A673 (cell line): ENCODE results near the gene CTTNBP2NL. TPM values are rescaled to one million over a fixed set of nuclear protein-coding genes. Genes with fewer than 3 reads are reported as not detected.

ENCODE experiments used
- BruUV-seq: library from RNA; stranded (reverse); fragments of 400-500 nt; replicated peaks from 2 replicates; lab custom pipeline; 2021; lab: Mats Ljungman, UMichigan
- CTCF ChIA-PET: fragments of 300-600 bp; sonication (Branson Sonifier 250); formaldehyde crosslinking; loops from one replicate; lab custom pipeline; 2022; ENCODE audit warnings: antibody characterized with exemption; lab: Charles Lee
- POLR2A ChIA-PET: fragments of 300-600 bp; sonication (Branson Sonifier 250); formaldehyde crosslinking; loops from one replicate; lab custom pipeline; 2022; ENCODE audit warnings: antibody characterized with exemption; ENCODE audit not compliant: low non-redundant PET; lab: Charles Lee
- DNase-seq: peaks from one replicate; pipeline ENCODE4 v3.0.0-alpha.2; 2015; ENCODE audit warnings: low spot score
- H3K27ac ChIP-seq: fragments of 200-600 bp; sonication (generic); 2 replicates; pipeline ENCODE4 v1.5.1; 2016; ENCODE audit warnings: mixed run types, low read depth, mild to moderate bottlenecking, mixed read lengths, antibody characterized with exemption, low read length; ENCODE audit not compliant: poor library complexity, severe bottlenecking
- H3K27me3 ChIP-seq: fragments of 200-600 bp; sonication (generic); replicated peaks from 2 replicates; pipeline ENCODE4 v1.6.1; 2017; ENCODE audit warnings: mixed run types, low read depth, mild to moderate bottlenecking, mixed read lengths, antibody characterized with exemption, low read length; ENCODE audit not compliant: insufficient read depth, poor library complexity
- H3K36me3 ChIP-seq: fragments of 200-600 bp; sonication (generic); 2 replicates; pipeline ENCODE4 v1.6.1; 2016; ENCODE audit warnings: mixed run types, mild to moderate bottlenecking, mixed read lengths, antibody characterized with exemption, low read length; ENCODE audit not compliant: insufficient read depth, poor library complexity, severe bottlenecking
- H3K4me1 ChIP-seq: fragments of 200-600 bp; sonication (generic); 2 replicates; pipeline ENCODE4 v1.6.1; 2017; ENCODE audit warnings: mixed run types, mild to moderate bottlenecking, mixed read lengths, antibody characterized with exemption, low read length; ENCODE audit not compliant: insufficient read depth, poor library complexity, severe bottlenecking
- H3K4me3 ChIP-seq: fragments of 200-600 bp; sonication (generic); 2 replicates; pipeline ENCODE4 v1.5.1; 2016; ENCODE audit warnings: low read depth, mixed run types, mild to moderate bottlenecking, mixed read lengths, low read length; ENCODE audit not compliant: poor library complexity, severe bottlenecking
- H3K9me3 ChIP-seq: fragments of 200-600 bp; sonication (generic); 2 replicates; pipeline ENCODE4 v1.6.1; 2016; ENCODE audit warnings: mixed run types, low read depth, mild to moderate bottlenecking, mixed read lengths, antibody characterized with exemption, low read length; ENCODE audit not compliant: poor library complexity, severe bottlenecking
- EZH2 ChIP-seq: fragments of 200-600 bp; sonication (generic); IDR thresholded peaks from 2 replicates; pipeline ENCODE4 v1.6.1; 2017; ENCODE audit warnings: borderline replicate concordance, low read depth, mild to moderate bottlenecking, mixed read lengths, antibody characterized with exemption, low read length; ENCODE audit not compliant: poor library complexity, severe bottlenecking
- intact Hi-C: fragments of 100-400 bp; cut with micrococcal nuclease; formaldehyde crosslinking; loops from one replicate; pipeline ENCODE4 v1.10.0; 2022; ENCODE audit not compliant: unreplicated experiment
- total RNA-seq: library from RNA; stranded (reverse); gene quantifications from 2 replicates; pipeline ENCODE4 v1.2.3, GENCODE V29; 2021
- TF ChIP-seq, protein P1 (sequence below): fragments of 300-800, 200-600 bp; sonication (generic); conservative IDR thresholded peaks from 2 replicates; pipeline ENCODE4 v1.5.1; 2017; ENCODE audit warnings: low read depth, mild to moderate bottlenecking, antibody characterized with exemption, low read length, moderate library complexity, mixed read lengths

Gene CTTNBP2NL
- total RNA-seq, 1 experiment from 2014 or later: 32.7 TPM

DNA sequence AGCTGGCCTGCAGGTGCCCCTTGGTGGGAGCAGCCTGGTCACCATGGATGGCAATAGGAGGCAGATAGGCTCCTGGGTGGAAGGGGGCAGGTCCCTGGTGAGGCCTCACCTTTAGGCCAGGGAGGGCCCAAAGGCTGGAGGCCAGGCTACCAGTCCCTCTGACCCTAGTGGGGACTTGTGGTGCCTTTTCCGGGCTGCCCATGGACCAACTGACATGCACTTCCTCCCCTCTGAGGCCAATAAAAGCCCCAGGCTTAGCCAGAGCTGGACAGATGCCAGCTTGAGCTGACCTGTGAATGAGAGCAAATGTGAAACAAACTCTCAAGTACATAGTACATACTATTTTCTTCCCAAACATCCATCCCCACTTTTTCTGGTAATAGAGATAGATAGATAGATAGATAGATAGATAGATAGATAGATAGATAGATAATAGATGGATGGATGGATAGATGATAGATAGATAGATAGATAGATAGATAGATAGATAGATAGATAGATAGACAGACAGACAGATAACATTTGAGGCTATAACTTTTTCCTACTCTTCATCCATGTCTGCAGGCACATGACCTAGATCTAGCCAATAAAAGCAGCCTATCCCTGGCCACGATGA, 9.2 kb upstream of the CTTNBP2NL start:
- DNase-seq: no peak
- Histone ChIP-seq H3K9me3 (no peaks in the 10 kb centered on the region), H3K4me1 (peaks cover 6% of the 10 kb centered on the region), H3K27ac (no peak overlapping the region), H3K4me3 (no peak overlapping the region), H3K27me3 (no peaks in the 10 kb centered on the region), H3K36me3 (no peaks in the 10 kb centered on the region)
- ChIA-PET CTCF (no interaction called here), POLR2A (interaction anchor here (0.6 kb wide), 1 partner anchor 323 kb away, joined by 4 read pairs; no protein-coding TSS in a partner anchor)
- intact Hi-C loops: no loop called here
- TF ChIP-seq, protein P1, sequence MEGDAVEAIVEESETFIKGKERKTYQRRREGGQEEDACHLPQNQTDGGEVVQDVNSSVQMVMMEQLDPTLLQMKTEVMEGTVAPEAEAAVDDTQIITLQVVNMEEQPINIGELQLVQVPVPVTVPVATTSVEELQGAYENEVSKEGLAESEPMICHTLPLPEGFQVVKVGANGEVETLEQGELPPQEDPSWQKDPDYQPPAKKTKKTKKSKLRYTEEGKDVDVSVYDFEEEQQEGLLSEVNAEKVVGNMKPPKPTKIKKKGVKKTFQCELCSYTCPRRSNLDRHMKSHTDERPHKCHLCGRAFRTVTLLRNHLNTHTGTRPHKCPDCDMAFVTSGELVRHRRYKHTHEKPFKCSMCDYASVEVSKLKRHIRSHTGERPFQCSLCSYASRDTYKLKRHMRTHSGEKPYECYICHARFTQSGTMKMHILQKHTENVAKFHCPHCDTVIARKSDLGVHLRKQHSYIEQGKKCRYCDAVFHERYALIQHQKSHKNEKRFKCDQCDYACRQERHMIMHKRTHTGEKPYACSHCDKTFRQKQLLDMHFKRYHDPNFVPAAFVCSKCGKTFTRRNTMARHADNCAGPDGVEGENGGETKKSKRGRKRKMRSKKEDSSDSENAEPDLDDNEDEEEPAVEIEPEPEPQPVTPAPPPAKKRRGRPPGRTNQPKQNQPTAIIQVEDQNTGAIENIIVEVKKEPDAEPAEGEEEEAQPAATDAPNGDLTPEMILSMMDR: no peak
- TF ChIP-seq EZH2: no peak
- no TSS peak for BruUV-seq

DNA sequence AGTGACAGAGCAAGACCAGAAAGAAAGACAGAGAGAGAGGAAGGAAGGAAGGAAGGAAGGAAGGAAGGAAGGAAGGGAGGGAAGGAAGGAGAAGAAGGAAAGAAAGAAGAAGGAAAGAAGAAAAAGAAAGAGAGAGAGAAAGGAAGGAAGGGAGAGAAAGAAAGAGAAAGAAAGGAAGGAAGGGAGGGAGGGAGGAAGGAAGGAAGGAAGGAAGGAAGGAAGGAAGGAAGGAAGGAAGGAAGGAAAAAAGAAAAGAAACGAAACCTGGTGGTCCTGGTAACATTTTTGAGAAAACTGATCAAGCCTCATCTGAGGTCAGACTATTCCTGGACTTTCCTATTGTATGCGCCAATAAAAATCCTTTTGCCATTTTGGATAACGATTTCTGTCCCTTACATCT, 8.2 kb upstream of the CTTNBP2NL start:
- no peaks in the 10 kb centered on the region for H3K36me3 ChIP-seq
- no TSS peak for BruUV-seq
- H3K27me3 ChIP-seq: no peaks in the 10 kb centered on the region
- peak; percentile 43 for DNase-seq
- H3K9me3 ChIP-seq: no peaks in the 10 kb centered on the region
- POLR2A ChIA-PET: interaction anchor here (0.6 kb wide), 1 partner anchor 322 kb away, joined by 4 read pairs; no protein-coding TSS in a partner anchor
- CTCF ChIA-PET: no interaction called here
- H3K27ac ChIP-seq: no peak overlapping the region
- H3K4me3 ChIP-seq: no peak overlapping the region
- H3K4me1 ChIP-seq: peaks cover 6% of the 10 kb centered on the region
- TF ChIP-seq, protein P1: no peak
- no peak for TF ChIP-seq EZH2
- intact Hi-C loops: no loop called here

DNA sequence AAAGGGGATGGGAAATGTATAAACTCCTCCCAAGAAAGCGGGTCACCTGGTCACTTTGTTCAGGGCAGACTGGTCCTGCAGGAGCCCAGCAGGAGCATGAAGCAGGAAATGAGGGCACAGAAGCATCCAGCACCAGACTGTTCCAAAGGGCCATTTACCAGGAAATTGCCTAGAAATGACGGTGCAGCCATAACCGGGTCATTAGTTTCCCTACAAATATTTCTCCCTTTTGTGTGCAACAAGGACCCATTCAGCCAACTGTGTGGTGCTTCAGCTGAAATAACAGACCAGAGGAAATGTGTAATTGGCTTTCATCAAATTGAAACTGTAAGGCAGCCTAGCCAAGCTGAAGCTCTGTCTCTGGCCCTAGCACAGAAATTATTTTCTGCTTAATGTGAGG, 7.6 kb upstream of the CTTNBP2NL start:
- ChIA-PET POLR2A (interaction anchor here (0.6 kb wide), 1 partner anchor 323 kb away, joined by 4 read pairs; no protein-coding TSS in a partner anchor), CTCF (no interaction called here)
- H3K4me1 ChIP-seq: peaks cover 6% of the 10 kb centered on the region
- no TSS peak for BruUV-seq
- H3K36me3 ChIP-seq: no peaks in the 10 kb centered on the region
- H3K27ac ChIP-seq: peak overlapping the region; percentile 42
- H3K27me3 ChIP-seq: no peaks in the 10 kb centered on the region
- DNase-seq: peak; percentile 43
- intact Hi-C loops: no loop called here
- TF ChIP-seq, protein P1: no peak
- no peak for TF ChIP-seq EZH2
- H3K9me3 ChIP-seq: no peaks in the 10 kb centered on the region
- no peak overlapping the region for H3K4me3 ChIP-seq
